ENCODE measurements around the gene TEAD1. TPM values are rescaled to one million over a fixed set of nuclear protein-coding genes. Genes with fewer than 3 reads are reported as not detected.

Gene TEAD1
- total RNA-seq, 2 donors from 2014 or later, result 32.7 to 56.7 TPM

- intact Hi-C loops (cut with DNase I), result no loop called here
- H3K9me3 ChIP-seq, result no peaks in the 10 kb centered on the region
- H3K27me3 ChIP-seq, result no peaks in the 10 kb centered on the region
- no peaks in the 10 kb centered on the region for H3K36me3 ChIP-seq
- H3K9ac ChIP-seq (ENCODE audit: low read depth in 2 of 2, low read length in 2 of 2), result no peak overlapping the region
- H3K4me3 ChIP-seq, result no peak overlapping the region
- no peak for TF ChIP-seq CTCF (IDR thresholded peaks at IDR 0.05)
- no peak overlapping the region for H3K27ac ChIP-seq
- peaks cover 4% of the 10 kb centered on the region for H3K4me1 ChIP-seq
- no peak for DNase-seq
These were observed 164.4 kb downstream of the TEAD1 start for GRCh38 chr11:12838463-12839123.

- Histone ChIP-seq H3K9ac (ENCODE audit: low read depth in 2 of 2, low read length in 2 of 2) (peak overlapping the region in 1 of 2 donors; percentile 48), H3K36me3 (no peaks in the 10 kb centered on the region), H3K27ac (peak overlapping the region; percentile 7), H3K9me3 (no peaks in the 10 kb centered on the region), H3K27me3 (no peaks in the 10 kb centered on the region), H3K4me1 (peaks cover 9% of the 10 kb centered on the region), H3K4me3 (no peak overlapping the region)
- DNase-seq, result no peak
- TF ChIP-seq CTCF (IDR thresholded peaks at IDR 0.05), result no peak
- intact Hi-C loops (cut with DNase I), result no loop called here
These were observed 166.8 kb downstream of the TEAD1 start for GRCh38 chr11:12840871-12841660.

GRCh38 chr11:12841946-12842630, 167.9 kb downstream of the TEAD1 start:
- no peak for TF ChIP-seq CTCF (IDR thresholded peaks at IDR 0.05)
- Histone ChIP-seq H3K36me3 (no peaks in the 10 kb centered on the region), H3K27me3 (no peaks in the 10 kb centered on the region), H3K9ac (ENCODE audit: low read depth in 2 of 2, low read length in 2 of 2) (no peak overlapping the region), H3K27ac (no peak overlapping the region), H3K9me3 (no peaks in the 10 kb centered on the region), H3K4me1 (peaks cover 17% of the 10 kb centered on the region), H3K4me3 (no peak overlapping the region)
- intact Hi-C loops (cut with DNase I), result no loop called here
- no peak for DNase-seq

GRCh38 chr11:12842933-12843636, 168.9 kb downstream of the TEAD1 start:
- Histone ChIP-seq H3K9me3 (no peaks in the 10 kb centered on the region), H3K27me3 (no peaks in the 10 kb centered on the region), H3K27ac (peak overlapping the region; percentile 2), H3K4me3 (no peak overlapping the region), H3K36me3 (no peaks in the 10 kb centered on the region), H3K9ac (ENCODE audit: low read depth in 2 of 2, low read length in 2 of 2) (peak overlapping the region in 1 of 2 donors; percentile 44), H3K4me1 (peaks cover 17% of the 10 kb centered on the region)
- intact Hi-C loops (cut with DNase I), result no loop called here
- peak; percentile 60 for DNase-seq
- TF ChIP-seq CTCF (IDR thresholded peaks at IDR 0.05), result no peak

GRCh38 chr11:12845163-12845562, 170.9 kb downstream of the TEAD1 start:
- peak overlapping the region in 1 of 2 donors; percentile 35 for H3K9ac ChIP-seq (ENCODE audit: low read depth in 2 of 2, low read length in 2 of 2)
- peaks cover 17% of the 10 kb centered on the region for H3K4me1 ChIP-seq

More at GRCh38 chr11:12845163-12845562, 170.9 kb downstream of the TEAD1 start:
- H3K27me3 ChIP-seq, result no peaks in the 10 kb centered on the region
- DNase-seq, result peak; percentile 55
- intact Hi-C loops (cut with DNase I), result no loop called here
- H3K4me3 ChIP-seq, result no peak overlapping the region
- no peaks in the 10 kb centered on the region for H3K9me3 ChIP-seq
- no peaks in the 10 kb centered on the region for H3K36me3 ChIP-seq
- TF ChIP-seq CTCF (IDR thresholded peaks at IDR 0.05), result no peak
- peak overlapping the region; percentile 75 for H3K27ac ChIP-seq

All from colonic mucosa (tissue), 4 donors.